Thoracic aorta (tissue), 2 donors: Measurements from ENCODE around the gene UNC93B1. TPM values are rescaled to one million over a fixed set of nuclear protein-coding genes. Genes with fewer than 3 reads are reported as not detected.

Experiments used
- ATAC-seq: fragments of 150-250 bp; one replicate; pipeline ENCODE4 v1.8.0; 2017; ENCODE audit warnings: low read depth; ENCODE audit not compliant: insufficient number of reproducible peaks, low FRiP score
- DNase-seq: peaks from one replicate; pipeline ENCODE4 v3.0.0-alpha.2; 2020; ENCODE audit warnings: low spot score
- H3K27ac ChIP-seq, 2 donors: fragments of 200-600 bp; sonication (generic); 1 replicate in 1 of 2; 2 replicates in 1 of 2; pipeline ENCODE4 v1.5.1; 2016; ENCODE audit warnings: mild to moderate bottlenecking in 2 of 2, moderate library complexity in 2 of 2
- H3K27me3 ChIP-seq: fragments of 200-600 bp; sonication (generic); replicated peaks from 2 replicates; pipeline ENCODE4 v1.6.0; 2016; ENCODE audit warnings: mild to moderate bottlenecking; ENCODE audit not compliant: insufficient read depth
- H3K36me3 ChIP-seq: fragments of 200-600 bp; sonication (generic); one replicate; pipeline ENCODE4 v1.5.1; 2016
- H3K4me1 ChIP-seq, 2 donors: fragments of 200-600 bp; sonication (generic); 1 replicate in 1 of 2; 2 replicates in 1 of 2; pipeline versions ENCODE4 v1.5.1 to v1.6.0; 2016; ENCODE audit warnings: low read depth in 2 of 2, mild to moderate bottlenecking in 1 of 2; ENCODE audit not compliant: control insufficient read depth in 1 of 2
- H3K4me3 ChIP-seq: fragments of 200-600 bp; sonication (generic); 2 replicates; pipeline ENCODE4 v1.5.1; 2016; ENCODE audit warnings: mild to moderate bottlenecking
- H3K9me3 ChIP-seq: fragments of 200-600 bp; sonication (generic); 2 replicates; pipeline ENCODE4 v1.5.1; 2016
- total RNA-seq, 2 donors: library from RNA; depleted of rRNA; stranded (reverse); fragments of >200 nt; gene quantifications; one replicate each; pipeline versions ENCODE4 v1.1.0 to v1.2.3, GENCODE V29; 2016
- TF ChIP-seq, protein P1 (sequence below): fragments of 200-600 bp; sonication (generic); IDR thresholded peaks from one replicate; pipeline ENCODE4 v1.5.1; 2019; ENCODE audit warnings: antibody characterized with exemption

The UNC93B1 gene
- total RNA-seq, 2 donors from 2014 or later, result 39.6 to 72.4 TPM

DNA sequence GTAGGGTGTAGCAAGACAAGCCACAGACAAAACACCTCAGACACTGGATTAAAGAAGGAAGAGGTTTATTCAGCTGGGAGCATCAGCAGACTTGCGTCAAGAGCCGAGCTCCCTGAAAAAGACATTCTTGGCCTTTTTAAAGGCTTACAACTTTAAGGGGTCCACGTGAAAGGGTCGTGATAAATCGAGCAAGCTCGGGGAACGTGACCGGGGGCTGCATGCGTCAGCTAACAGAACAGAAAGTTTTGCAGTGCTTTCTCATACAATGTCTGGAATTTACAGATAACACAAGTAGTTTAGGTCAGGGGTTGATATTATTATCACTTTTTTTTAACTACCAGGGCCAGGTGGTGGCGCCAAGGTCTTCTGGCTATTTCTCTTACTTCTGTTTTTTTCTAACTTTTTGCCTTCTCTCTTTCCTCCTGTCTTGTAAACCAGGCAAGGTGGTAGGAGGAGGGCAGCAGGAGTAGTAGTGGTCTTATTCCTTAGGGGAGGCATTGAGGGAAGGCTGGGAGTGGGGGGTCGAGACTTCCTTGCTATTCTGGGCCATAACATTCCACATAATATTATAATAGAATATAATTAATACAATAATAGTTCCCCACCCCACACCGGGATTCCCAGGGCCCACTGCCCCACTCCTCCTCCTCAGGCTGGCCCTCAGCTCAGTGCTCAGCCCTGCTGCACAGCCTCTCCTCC lies 5.6 kb upstream of the UNC93B1 start:
- Histone ChIP-seq H3K4me3 (peak overlapping the region; percentile 71), H3K36me3 (no peaks in the 10 kb centered on the region), H3K9me3 (no peaks in the 10 kb centered on the region), H3K4me1 (peaks cover 9 to 29% of the 10 kb centered on the region in 2 donors), H3K27me3 (no peaks in the 10 kb centered on the region), H3K27ac (peak overlapping the region; percentile 82)
- ATAC-seq (no peak), DNase-seq (no peak)
- TF ChIP-seq, protein P1, sequence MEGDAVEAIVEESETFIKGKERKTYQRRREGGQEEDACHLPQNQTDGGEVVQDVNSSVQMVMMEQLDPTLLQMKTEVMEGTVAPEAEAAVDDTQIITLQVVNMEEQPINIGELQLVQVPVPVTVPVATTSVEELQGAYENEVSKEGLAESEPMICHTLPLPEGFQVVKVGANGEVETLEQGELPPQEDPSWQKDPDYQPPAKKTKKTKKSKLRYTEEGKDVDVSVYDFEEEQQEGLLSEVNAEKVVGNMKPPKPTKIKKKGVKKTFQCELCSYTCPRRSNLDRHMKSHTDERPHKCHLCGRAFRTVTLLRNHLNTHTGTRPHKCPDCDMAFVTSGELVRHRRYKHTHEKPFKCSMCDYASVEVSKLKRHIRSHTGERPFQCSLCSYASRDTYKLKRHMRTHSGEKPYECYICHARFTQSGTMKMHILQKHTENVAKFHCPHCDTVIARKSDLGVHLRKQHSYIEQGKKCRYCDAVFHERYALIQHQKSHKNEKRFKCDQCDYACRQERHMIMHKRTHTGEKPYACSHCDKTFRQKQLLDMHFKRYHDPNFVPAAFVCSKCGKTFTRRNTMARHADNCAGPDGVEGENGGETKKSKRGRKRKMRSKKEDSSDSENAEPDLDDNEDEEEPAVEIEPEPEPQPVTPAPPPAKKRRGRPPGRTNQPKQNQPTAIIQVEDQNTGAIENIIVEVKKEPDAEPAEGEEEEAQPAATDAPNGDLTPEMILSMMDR, result no peak

DNA sequence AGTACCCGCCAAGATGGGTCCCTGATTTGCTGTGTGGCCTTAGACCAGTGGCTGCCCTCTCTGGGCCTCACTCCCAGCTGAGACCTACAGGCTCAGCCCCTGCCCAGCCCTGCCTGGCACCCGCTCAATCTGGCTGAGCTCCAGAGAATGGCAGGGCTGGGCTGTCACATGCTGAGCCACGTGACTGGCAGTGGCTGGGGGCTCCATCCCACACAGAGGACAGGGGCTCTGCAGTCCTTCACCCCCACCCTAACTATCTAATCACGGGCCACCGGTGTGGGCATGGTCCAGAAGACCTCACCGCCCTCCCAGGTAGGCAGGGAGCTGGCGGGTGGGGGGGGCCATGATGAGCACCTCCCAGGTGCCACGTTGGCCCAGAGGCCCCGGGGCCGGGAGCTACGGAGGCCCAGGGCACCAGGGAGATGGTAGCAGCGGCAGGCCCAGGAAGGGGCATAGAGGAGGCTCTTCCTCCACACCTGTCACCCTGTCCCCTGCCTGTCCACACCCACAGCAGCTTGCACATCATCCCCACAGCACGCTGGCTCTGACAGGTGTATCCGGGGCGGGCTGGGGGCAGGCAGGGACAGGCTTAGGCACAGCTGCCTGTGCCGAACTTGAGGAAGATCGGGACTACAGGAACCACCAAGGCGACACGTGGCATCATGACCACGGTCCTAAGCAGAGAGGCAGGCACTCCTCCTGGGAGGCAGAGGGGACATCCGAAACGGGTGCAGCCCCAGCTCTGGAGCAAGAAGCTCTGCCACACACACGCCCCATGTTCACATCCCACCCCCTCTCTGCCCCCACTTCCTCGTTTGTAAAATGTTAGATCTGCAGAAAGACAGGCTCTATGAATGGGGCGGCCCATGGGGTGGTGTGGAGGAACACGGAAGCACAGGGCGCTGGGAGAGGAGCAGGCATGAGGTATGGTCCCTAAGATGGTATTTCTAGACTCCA lies 4.8 kb upstream of the UNC93B1 start:
- Histone ChIP-seq H3K36me3 (no peaks in the 10 kb centered on the region), H3K27ac (peak overlapping the region in 1 of 2 donors; percentile 82), H3K9me3 (no peaks in the 10 kb centered on the region), H3K4me3 (no peak overlapping the region), H3K4me1 (peaks cover 9 to 34% of the 10 kb centered on the region in 2 donors), H3K27me3 (no peaks in the 10 kb centered on the region)
- no peak for ATAC-seq
- DNase-seq, result no peak
- TF ChIP-seq, protein P1, result no peak

GRCh38 chr11:68007498-68008380 lies 3.8 kb upstream of the UNC93B1 start:
- no peaks in the 10 kb centered on the region for H3K27me3 ChIP-seq
- TF ChIP-seq, protein P1, result no peak
- H3K27ac ChIP-seq, result no peak overlapping the region
- no peak for ATAC-seq
- H3K4me1 ChIP-seq, result peaks cover 9 to 31% of the 10 kb centered on the region in 2 donors
- DNase-seq, result no peak
- H3K36me3 ChIP-seq, result no peaks in the 10 kb centered on the region
- no peak overlapping the region for H3K4me3 ChIP-seq
- H3K9me3 ChIP-seq, result no peaks in the 10 kb centered on the region

- ATAC-seq (no peak), DNase-seq (no peak)
- no peaks in the 10 kb centered on the region for H3K36me3 ChIP-seq
- H3K27ac ChIP-seq, result no peak overlapping the region
- peaks cover 9 to 30% of the 10 kb centered on the region in 2 donors for H3K4me1 ChIP-seq
- TF ChIP-seq, protein P1, result no peak
- no peaks in the 10 kb centered on the region for H3K9me3 ChIP-seq
- H3K4me3 ChIP-seq, result no peak overlapping the region
- no peaks in the 10 kb centered on the region for H3K27me3 ChIP-seq
Observed at GRCh38 chr11:68006606-68007166, 2.8 kb upstream of the UNC93B1 start.
